Stimulated activated CD8-positive, alpha-beta memory T cell treated with anti-CD3 and anti-CD28 coated beads, Interleukin-2, amount 100 ng/mL, for 1 hour (primary cell): Measurements from ENCODE around the gene TOP2A.
"Not testable (repeated sequence)": the region's sequence is repeated elsewhere in the genome, so short reads cannot be mapped to it uniquely, and the experiment has no call there.

Experiments used
- DNase-seq, 2 donors: peaks; one replicate each; pipeline ENCODE4 v3.0.0-alpha.2; 2020; ENCODE audit warnings: low read depth in 2 of 2

Gene TOP2A

GRCh38 chr17:40432864-40433528 lies 15.3 kb upstream of the TOP2A start:
- no peak for DNase-seq

GRCh38 chr17:40431231-40431602 lies 13.5 kb upstream of the TOP2A start:
- DNase-seq: no peak

- no peak for DNase-seq
Observed at GRCh38 chr17:40430272-40431230, 12.9 kb upstream of the TOP2A start.

- no peak for DNase-seq
Observed at GRCh38 chr17:40427002-40427491, 9.4 kb upstream of the TOP2A start.

- DNase-seq: no peak
Observed at GRCh38 chr17:40425741-40426140, 8.0 kb upstream of the TOP2A start.

GRCh38 chr17:40422990-40423633 lies 5.4 kb upstream of the TOP2A start:
- no peak for DNase-seq

- no peak for DNase-seq
Observed at GRCh38 chr17:40419559-40420331, 2.0 kb upstream of the TOP2A start.

GRCh38 chr17:40418428-40418706 lies 671 bp upstream of the TOP2A start:
- no peak for DNase-seq

GRCh38 chr17:40417258-40417608 lies 463 bp downstream of the TOP2A start:
- DNase-seq: no peak

- no peak for DNase-seq
Observed at GRCh38 chr17:40416671-40417070, 1.0 kb downstream of the TOP2A start.

GRCh38 chr17:40415390-40415789 lies 2.3 kb downstream of the TOP2A start:
- DNase-seq: no peak

GRCh38 chr17:40414312-40414711 lies 3.4 kb downstream of the TOP2A start:
- not testable (repeated sequence) for DNase-seq

GRCh38 chr17:40412880-40413279 lies 4.8 kb downstream of the TOP2A start:
- DNase-seq: no peak

- DNase-seq: no peak
Observed at GRCh38 chr17:40411821-40412220, 5.9 kb downstream of the TOP2A start.

GRCh38 chr17:40410082-40410481 lies 7.6 kb downstream of the TOP2A start:
- DNase-seq: no peak

- not testable (repeated sequence) for DNase-seq
Observed at GRCh38 chr17:40409540-40409939, 8.2 kb downstream of the TOP2A start.

GRCh38 chr17:40407460-40407859 lies 10.2 kb downstream of the TOP2A start:
- no peak for DNase-seq

GRCh38 chr17:40404003-40404402 lies 13.7 kb downstream of the TOP2A start:
- no peak for DNase-seq

GRCh38 chr17:40402668-40403067 lies 15.0 kb downstream of the TOP2A start:
- DNase-seq: no peak

GRCh38 chr17:40399185-40399584 lies 18.5 kb downstream of the TOP2A start:
- no peak for DNase-seq

GRCh38 chr17:40386555-40386954 lies 31.1 kb downstream of the TOP2A start:
- DNase-seq: not testable (repeated sequence)

- DNase-seq: no peak
Observed at GRCh38 chr17:40382251-40382650, 35.4 kb downstream of the TOP2A start.
